ENCODE results near the gene ITGAL. TPM values are rescaled to one million over a fixed set of nuclear protein-coding genes. Genes with fewer than 3 reads are reported as not detected.
A peak's percentile ranks its signal among the peaks of the same experiment; 100 is the strongest.

The ITGAL gene
- total and polyA plus RNA-seq, 2 of the 8 experiments (the other 6 are each of a cell fraction or from before 2014, with no cell fraction given) = not detected

GRCh38 chr16:30546115-30546514 is 73.6 kb downstream of the ITGAL start:
- no peak overlapping the region for H4K8ac ChIP-seq (ENCODE audit: extremely low read depth, insufficient read depth, low read length)
- no peak overlapping the region for H3K4me3 ChIP-seq (ENCODE audit: extremely low read depth in 1 of 4, insufficient read depth in 2 of 4, low read depth in 3 of 4, low read length in 4 of 4)
- peaks cover 2% of the 10 kb centered on the region; the same call in 1 of the 2 replicates for H3K23me2 ChIP-seq (ENCODE audit: low read depth, low read length)
- H2BK5ac ChIP-seq (ENCODE audit: low read depth, low read length) = no peak overlapping the region
- no peaks in the 10 kb centered on the region for H4K20me1 ChIP-seq (replicated peaks in 1 of 2; ENCODE audit: control insufficient read depth in 1 of 2, insufficient read depth in 2 of 2, low read length in 2 of 2)
- ChIA-PET CTCF (ENCODE audit: partially characterized antibody) (interaction anchor here (0.6 to 1.9 kb wide), 4 partner anchors 10 to 69 kb away, joined by 4 to 10 read pairs (median 6); no protein-coding TSS in a partner anchor), POLR2A (ENCODE audit: partially characterized antibody) (interaction anchor here (0.9 to 1.6 kb wide), 8 partner anchors 11 to 52 kb away, joined by 3 to 6 read pairs (median 3); partner anchors contain the start of gene ZNF764)
- DNase-seq (ENCODE audit: low read depth in 1 of 2, low spot score in 2 of 2) (no peak), FAIRE-seq (no peak)
- no peaks in the 10 kb centered on the region for H3K36me3 ChIP-seq (ENCODE audit: control insufficient read depth in 2 of 4, insufficient read depth in 4 of 4, low read length in 3 of 4)
- H3K27ac ChIP-seq (ENCODE audit: low read depth, low read length) = no peak overlapping the region
- peaks cover 11 to 30% (median 23%) of the 10 kb centered on the region in 4 experiments for H3K4me1 ChIP-seq (replicated peaks in 1 of 4; ENCODE audit: control insufficient read depth in 3 of 4, insufficient read depth in 4 of 4, low read length in 3 of 4)
- H4K5ac ChIP-seq (ENCODE audit: insufficient read length, low read depth, low read length) = no peak overlapping the region
- H3K9me3 ChIP-seq (ENCODE audit: insufficient read depth in 2 of 2, low read depth in 1 of 2, low read length in 1 of 2) = no peaks in the 10 kb centered on the region
- H3K56ac ChIP-seq (replicated peaks; ENCODE audit: insufficient read length, low read depth, low read length) = no peak overlapping the region
- H2BK15ac ChIP-seq (ENCODE audit: low read length) = no peak overlapping the region
- H2BK12ac ChIP-seq (ENCODE audit: low read depth, low read length) = 0 out of 2 replicates have a peak overlapping the region, but pooled peaks have one; percentile 27
- no peak overlapping the region for H3K14ac ChIP-seq (ENCODE audit: insufficient read length)
- 89% methylated on average over 8 of the region's 8 CpGs; no CpG with 5 or more reads in 1 of the 2 experiments for WGBS, 2 experiments (ENCODE audit: extremely low coverage in 1 of 2, insufficient coverage in 1 of 2, insufficient read length in 1 of 2, insufficient replicate concordance in 2 of 2, low coverage in 1 of 2, low lambda C conversion rate in 2 of 2, missing lambda C conversion rate in 1 of 2)
- no peak overlapping the region for H2AFZ ChIP-seq (ENCODE audit: low read length)
- H3K4ac ChIP-seq (replicated peaks; ENCODE audit: insufficient read length, low read depth, low read length) = no peak overlapping the region
- H3K27me3 ChIP-seq (replicated peaks in 1 of 4; ENCODE audit: control insufficient read depth in 3 of 4, extremely low read depth in 1 of 4, insufficient read depth in 3 of 4, low read length in 3 of 4) = no peaks in the 10 kb centered on the region
- no peak overlapping the region for H3K18ac ChIP-seq (ENCODE audit: extremely low read depth, low read length)
- H3K23ac ChIP-seq (ENCODE audit: insufficient read length) = no peak overlapping the region
- H3K4me2 ChIP-seq (ENCODE audit: insufficient read depth in 1 of 2, low read depth in 2 of 2, low read length in 2 of 2) = no peak overlapping the region
- no peak overlapping the region for H4K91ac ChIP-seq (replicated peaks; ENCODE audit: insufficient read length, low read length)
- TF ChIP-seq RBBP5 (IDR thresholded peaks at IDR 0.05; ENCODE audit: borderline replicate concordance, low read depth, low read length) = no peak
- no peak for TF ChIP-seq RNF2 (IDR thresholded peaks at IDR 0.05; ENCODE audit: borderline replicate concordance, low read depth, low read length, missing control alignments, poor library complexity, severe bottlenecking)
- TF ChIP-seq JUND (IDR thresholded peaks at IDR 0.05; ENCODE audit: low read length) = no peak
- no peak for TF ChIP-seq CBX5 (IDR thresholded peaks at IDR 0.05; ENCODE audit: low read depth, low read length)
- no peak for TF ChIP-seq ASH2L (IDR thresholded peaks at IDR 0.05; ENCODE audit: low read length)
- TF ChIP-seq GABPA (IDR thresholded peaks at IDR 0.05; ENCODE audit: borderline replicate concordance, insufficient read depth, low read length) = no peak
- TF ChIP-seq MAFK (IDR thresholded peaks at IDR 0.05; ENCODE audit: low read depth, low read length) = no peak
- TF ChIP-seq MAX (IDR thresholded peaks at IDR 0.05) = no peak
- no peak for TF ChIP-seq SIN3A (conservative IDR thresholded peaks at IDR 0.05 in 1 of 2, IDR thresholded peaks at IDR 0.05 in 1 of 2; ENCODE audit: low read depth in 1 of 2, low read length in 2 of 2)
- no peak for TF ChIP-seq SUZ12 (IDR thresholded peaks at IDR 0.05; ENCODE audit: low read length)
- TF ChIP-seq RXRA (IDR thresholded peaks at IDR 0.05; ENCODE audit: insufficient read depth, low read depth, low read length) = no peak
- H3K9ac ChIP-seq (replicated peaks in 1 of 4; ENCODE audit: extremely low read depth in 1 of 4, low read depth in 3 of 4, low read length in 3 of 4) = no peak overlapping the region
- no peak overlapping the region for H2AK5ac ChIP-seq (ENCODE audit: low read depth, low read length)
- H2BK20ac ChIP-seq (ENCODE audit: low read length) = peak overlapping the region; percentile 32; the same call in 1 of the 2 replicates
- no peaks in the 10 kb centered on the region for H3K79me2 ChIP-seq (ENCODE audit: control insufficient read depth in 1 of 2, insufficient read depth in 2 of 2, low read length in 2 of 2)
- H3K79me1 ChIP-seq (ENCODE audit: low read depth, low read length) = no peaks in the 10 kb centered on the region
- no peak overlapping the region for H2BK120ac ChIP-seq (replicated peaks; ENCODE audit: low read depth, low read length)
